ENCODE results near the gene PLAAT2. TPM values are rescaled to one million over a fixed set of nuclear protein-coding genes. Genes with fewer than 3 reads are reported as not detected.

PLAAT2 gene
- total and polyA plus RNA-seq, 2 donors (not counting 1 experiment from before 2014, with no cell fraction given), result 4.0 TPM; not detected in 1

GRCh38 chr11:63608353-63609345 is 45.5 kb upstream of the PLAAT2 start:
- Histone ChIP-seq H4K20me1 (ENCODE audit: control insufficient read depth, insufficient read depth, low read length, poor library complexity, severe bottlenecking) (no peaks in the 10 kb centered on the region), H3K9ac (ENCODE audit: low read length) (no peak overlapping the region), H3K9me3 (ENCODE audit: control extremely low read depth in 1 of 3, control insufficient read depth in 2 of 3, insufficient read depth in 1 of 3, low read length in 2 of 3) (peaks cover 0 to 3% (median 0%) of the 10 kb centered on the region in 3 donors), H3K36me3 (replicated peaks in 1 of 2; ENCODE audit: control extremely low read depth in 1 of 2, control insufficient read depth in 1 of 2, extremely low read depth in 1 of 2, insufficient read depth in 2 of 2, low read length in 1 of 2) (no peaks in the 10 kb centered on the region), H2AFZ (ENCODE audit: insufficient read depth, low read depth, low read length, poor library complexity, severe bottlenecking) (no peak overlapping the region), H3K4me1 (ENCODE audit: control insufficient read depth in 2 of 2, insufficient read depth in 2 of 2, low read length in 2 of 2) (peaks cover 5 to 8% of the 10 kb centered on the region in 2 donors), H3K4me3 (ENCODE audit: control extremely low read depth in 1 of 5, extremely low read depth in 1 of 5, insufficient read depth in 1 of 5, low read depth in 2 of 5, low read length in 4 of 5) (no peak overlapping the region), H3K27me3 (replicated peaks in 1 of 4; ENCODE audit: control extremely low read depth in 1 of 4, control insufficient read depth in 3 of 4, insufficient read depth in 4 of 4, low read length in 3 of 4) (peaks cover 0 to 8% (median 2%) of the 10 kb centered on the region in 4 experiments), H3K79me2 (ENCODE audit: control insufficient read depth, insufficient read depth, low read length) (no peaks in the 10 kb centered on the region), H3K4me2 (replicated peaks; ENCODE audit: low read depth, low read length, poor library complexity, severe bottlenecking) (no peak overlapping the region), H3K27ac (ENCODE audit: low read length in 2 of 2) (no peak overlapping the region)
- DNase-seq (no peak), ATAC-seq (ENCODE audit: low read depth) (no peak)
- Mint-ChIP-seq H3K4me3 (no peak overlapping the region), H3K27me3 (peaks cover 17% of the 10 kb centered on the region), H3K4me1 (peaks cover 10% of the 10 kb centered on the region), H3K27ac (no peak overlapping the region), H3K9me3 (ENCODE audit: insufficient read depth) (no peaks in the 10 kb centered on the region)
- TF ChIP-seq EZH2 (IDR thresholded peaks at IDR 0.05; ENCODE audit: borderline replicate concordance, insufficient read depth, low read depth, low read length, poor library complexity, severe bottlenecking) (no peak), CTCF (IDR thresholded peaks at IDR 0.05) (no peak)
- WGBS (ENCODE audit: insufficient coverage), result no CpG with 5 or more reads among the region's 11 CpGs
- POLR2A ChIA-PET, result no interaction called here
- intact Hi-C loops (cut with micrococcal nuclease), result no loop called here
- CTCF ChIA-PET, result interaction anchor here (0.5 kb wide), 1 partner anchor 20 kb away, joined by 3 read pairs; no protein-coding TSS in a partner anchor

GRCh38 chr11:63603180-63603518 is 40.0 kb upstream of the PLAAT2 start:
- no peaks in the 10 kb centered on the region for H4K20me1 ChIP-seq (ENCODE audit: control insufficient read depth, insufficient read depth, low read length, poor library complexity, severe bottlenecking)
- no peak overlapping the region for H3K27ac ChIP-seq (ENCODE audit: low read length in 2 of 2)
- H3K4me2 ChIP-seq (replicated peaks; ENCODE audit: low read depth, low read length, poor library complexity, severe bottlenecking), result no peak overlapping the region
- H3K36me3 ChIP-seq (replicated peaks in 1 of 2; ENCODE audit: control extremely low read depth in 1 of 2, control insufficient read depth in 1 of 2, extremely low read depth in 1 of 2, insufficient read depth in 2 of 2, low read length in 1 of 2), result no peaks in the 10 kb centered on the region
- Mint-ChIP-seq H3K9me3 (ENCODE audit: insufficient read depth) (no peaks in the 10 kb centered on the region), H3K4me3 (no peak overlapping the region), H3K27ac (no peak overlapping the region), H3K27me3 (peaks cover 4% of the 10 kb centered on the region), H3K4me1 (no peaks in the 10 kb centered on the region)
- H3K27me3 ChIP-seq (replicated peaks in 1 of 4; ENCODE audit: control extremely low read depth in 1 of 4, control insufficient read depth in 3 of 4, insufficient read depth in 4 of 4, low read length in 3 of 4), result no peaks in the 10 kb centered on the region
- H3K9me3 ChIP-seq (ENCODE audit: control extremely low read depth in 1 of 3, control insufficient read depth in 2 of 3, insufficient read depth in 1 of 3, low read length in 2 of 3), result no peaks in the 10 kb centered on the region
- CTCF ChIA-PET, result no interaction called here
- no peaks in the 10 kb centered on the region for H3K79me2 ChIP-seq (ENCODE audit: control insufficient read depth, insufficient read depth, low read length)
- H3K4me3 ChIP-seq (ENCODE audit: control extremely low read depth in 1 of 5, extremely low read depth in 1 of 5, insufficient read depth in 1 of 5, low read depth in 2 of 5, low read length in 4 of 5), result no peak overlapping the region
- H2AFZ ChIP-seq (ENCODE audit: insufficient read depth, low read depth, low read length, poor library complexity, severe bottlenecking), result no peak overlapping the region
- intact Hi-C loops (cut with micrococcal nuclease), result no loop called here
- TF ChIP-seq EZH2 (IDR thresholded peaks at IDR 0.05; ENCODE audit: borderline replicate concordance, insufficient read depth, low read depth, low read length, poor library complexity, severe bottlenecking) (no peak), CTCF (IDR thresholded peaks at IDR 0.05) (no peak)
- WGBS (ENCODE audit: insufficient coverage), result 100% methylated on average over 3 of the region's 3 CpGs
- no peaks in the 10 kb centered on the region for H3K4me1 ChIP-seq (ENCODE audit: control insufficient read depth in 2 of 2, insufficient read depth in 2 of 2, low read length in 2 of 2)
- ATAC-seq (ENCODE audit: low read depth) (no peak), DNase-seq (no peak)
- POLR2A ChIA-PET, result no interaction called here
- no peak overlapping the region for H3K9ac ChIP-seq (ENCODE audit: low read length)
